Fibroblast of villous mesenchyme (primary cell): ENCODE results near the gene RNF182. TPM values are rescaled to one million over a fixed set of nuclear protein-coding genes. Genes with fewer than 3 reads are reported as not detected.

Experiments used
- DNase-seq: peaks from one replicate; pipeline ENCODE4 v3.0.0-alpha.2; 2010; ENCODE audit warnings: low read depth
- H3K4me3 ChIP-seq: 2 replicates; pipeline ENCODE4 v1.5.1; 2011; ENCODE audit warnings: low read depth, mild to moderate bottlenecking, low read length
- CTCF ChIP-seq: IDR thresholded peaks from 2 replicates; pipeline ENCODE4 v1.5.1; 2012; ENCODE audit warnings: low read depth, mild to moderate bottlenecking, low read length; ENCODE audit not compliant: insufficient read depth
- total RNA-seq: library from RNA; depleted of rRNA; stranded (reverse); fragments of >200 nt; gene quantifications from 2 replicates; pipeline ENCODE4 v1.2.3, GENCODE V29; 2012

The RNF182 gene
- total RNA-seq, 1 donor: 6.9 TPM

- no peak for TF ChIP-seq CTCF
- no peak overlapping the region for H3K4me3 ChIP-seq
- DNase-seq: no peak
These were observed 14.3 kb upstream of the RNF182 start for GRCh38 chr6:13910443-13910842.

- TF ChIP-seq CTCF: no peak
- DNase-seq: no peak
- H3K4me3 ChIP-seq: no peak overlapping the region
These were observed 13.4 kb upstream of the RNF182 start for GRCh38 chr6:13911337-13911736.

- H3K4me3 ChIP-seq: no peak overlapping the region
- no peak for DNase-seq
- TF ChIP-seq CTCF: no peak
These were observed 11.3 kb upstream of the RNF182 start for GRCh38 chr6:13913226-13914001.

- TF ChIP-seq CTCF: no peak
- no peak for DNase-seq
- H3K4me3 ChIP-seq: no peak overlapping the region
These were observed 10.4 kb upstream of the RNF182 start for GRCh38 chr6:13914351-13914750.

GRCh38 chr6:13915561-13916229, 9.1 kb upstream of the RNF182 start:
- H3K4me3 ChIP-seq: no peak overlapping the region
- TF ChIP-seq CTCF: no peak
- no peak for DNase-seq

- no peak for DNase-seq
- no peak overlapping the region for H3K4me3 ChIP-seq
- TF ChIP-seq CTCF: no peak
These were observed 8.4 kb upstream of the RNF182 start for GRCh38 chr6:13916230-13916944.
